GM12801 (cell line): ENCODE data around the gene KRT6B.

Experiments
- TF ChIP-seq, protein P1 (sequence below): IDR thresholded peaks from one replicate; pipeline ENCODE4 v1.5.1; 2011; ENCODE audit warnings: control low read depth; ENCODE audit not compliant: insufficient read length; ENCODE audit errors: extremely low read depth

KRT6B gene

DNA sequence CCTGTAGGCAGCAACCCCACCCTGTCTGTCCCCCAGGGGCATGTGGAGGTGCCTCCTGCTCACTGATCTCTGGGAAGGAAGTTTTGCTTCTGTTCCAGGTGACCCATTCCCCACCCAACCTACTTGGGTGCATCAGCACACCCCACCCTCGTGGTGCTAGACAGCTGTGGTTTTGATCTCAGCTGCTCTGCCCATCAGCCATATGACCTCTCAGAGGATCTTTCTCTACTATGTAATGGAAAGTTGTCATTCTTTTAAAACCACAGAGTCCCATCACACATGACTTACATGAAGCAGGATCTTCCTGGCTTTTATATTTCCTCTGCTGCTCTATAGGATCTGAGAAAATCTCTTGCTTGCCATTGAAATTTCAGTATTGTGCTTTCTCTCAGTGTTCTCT is 32.3 kb downstream of the KRT6B start:
- TF ChIP-seq, protein P1, sequence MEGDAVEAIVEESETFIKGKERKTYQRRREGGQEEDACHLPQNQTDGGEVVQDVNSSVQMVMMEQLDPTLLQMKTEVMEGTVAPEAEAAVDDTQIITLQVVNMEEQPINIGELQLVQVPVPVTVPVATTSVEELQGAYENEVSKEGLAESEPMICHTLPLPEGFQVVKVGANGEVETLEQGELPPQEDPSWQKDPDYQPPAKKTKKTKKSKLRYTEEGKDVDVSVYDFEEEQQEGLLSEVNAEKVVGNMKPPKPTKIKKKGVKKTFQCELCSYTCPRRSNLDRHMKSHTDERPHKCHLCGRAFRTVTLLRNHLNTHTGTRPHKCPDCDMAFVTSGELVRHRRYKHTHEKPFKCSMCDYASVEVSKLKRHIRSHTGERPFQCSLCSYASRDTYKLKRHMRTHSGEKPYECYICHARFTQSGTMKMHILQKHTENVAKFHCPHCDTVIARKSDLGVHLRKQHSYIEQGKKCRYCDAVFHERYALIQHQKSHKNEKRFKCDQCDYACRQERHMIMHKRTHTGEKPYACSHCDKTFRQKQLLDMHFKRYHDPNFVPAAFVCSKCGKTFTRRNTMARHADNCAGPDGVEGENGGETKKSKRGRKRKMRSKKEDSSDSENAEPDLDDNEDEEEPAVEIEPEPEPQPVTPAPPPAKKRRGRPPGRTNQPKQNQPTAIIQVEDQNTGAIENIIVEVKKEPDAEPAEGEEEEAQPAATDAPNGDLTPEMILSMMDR, result no peak

DNA sequence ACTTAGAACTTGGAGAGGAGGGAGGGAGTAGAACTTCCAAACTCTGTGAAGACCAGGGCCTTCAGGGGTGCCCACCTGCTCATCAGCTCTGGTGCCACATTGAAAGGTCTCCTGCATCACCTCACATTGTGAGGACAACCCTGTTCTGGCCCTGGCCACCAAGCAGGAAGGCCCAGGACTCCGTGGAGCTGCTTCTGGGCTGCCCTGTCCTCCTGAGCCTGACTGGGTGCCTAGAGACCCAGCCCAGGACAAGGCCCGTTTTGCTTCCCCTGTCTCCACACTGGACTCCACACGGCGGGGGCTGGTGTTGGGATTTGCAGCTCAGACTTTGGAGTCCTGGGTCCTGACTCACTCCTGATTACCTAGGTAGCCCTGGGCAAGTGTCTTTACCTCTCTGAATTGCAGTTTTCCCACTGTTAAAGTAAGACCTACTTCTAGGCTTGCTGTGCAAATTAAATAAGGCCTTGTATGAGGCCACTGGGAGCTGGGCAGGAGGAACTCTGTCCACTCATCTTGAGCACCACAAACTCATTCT is 33.3 kb downstream of the KRT6B start:
- TF ChIP-seq, protein P1, result no peak

DNA sequence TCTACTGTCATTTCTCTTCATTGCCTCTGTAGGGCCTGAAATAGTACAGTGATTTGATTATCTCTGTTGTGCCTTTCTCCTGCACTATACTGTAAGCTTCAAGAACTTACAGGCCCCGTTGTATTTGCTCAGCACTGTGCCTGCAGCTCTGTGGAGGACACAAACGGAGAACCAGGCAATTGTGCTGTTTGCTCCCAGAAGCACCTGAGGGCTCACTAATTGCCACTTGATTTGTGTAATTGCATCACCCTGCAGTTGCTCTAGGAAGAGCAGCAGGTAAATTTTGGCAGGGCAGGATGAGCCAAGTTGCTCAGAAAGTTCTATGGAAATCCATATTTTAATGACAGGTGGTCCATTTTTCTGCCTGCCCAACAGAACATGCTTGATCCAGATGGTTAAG is 34.2 kb downstream of the KRT6B start:
- TF ChIP-seq, protein P1, result no peak

DNA sequence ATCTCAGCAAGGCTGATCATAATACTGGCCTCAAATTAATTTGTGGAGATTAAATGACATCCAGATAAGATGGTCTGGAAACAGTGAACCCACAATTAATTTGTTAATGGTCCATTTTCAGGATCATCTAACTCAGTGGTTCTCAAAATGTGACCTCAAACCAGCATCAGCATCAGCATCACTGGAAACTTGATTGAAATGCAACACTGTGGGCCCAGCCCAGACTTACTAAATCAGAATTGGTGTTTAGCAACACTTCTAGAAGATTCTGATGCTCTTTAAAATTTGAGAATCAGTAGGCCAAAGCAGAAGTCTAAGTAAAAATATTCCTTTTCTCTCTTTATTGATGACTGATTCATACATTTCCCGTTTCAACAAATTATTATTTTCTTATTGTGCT is 35.2 kb downstream of the KRT6B start:
- TF ChIP-seq, protein P1, result no peak

DNA sequence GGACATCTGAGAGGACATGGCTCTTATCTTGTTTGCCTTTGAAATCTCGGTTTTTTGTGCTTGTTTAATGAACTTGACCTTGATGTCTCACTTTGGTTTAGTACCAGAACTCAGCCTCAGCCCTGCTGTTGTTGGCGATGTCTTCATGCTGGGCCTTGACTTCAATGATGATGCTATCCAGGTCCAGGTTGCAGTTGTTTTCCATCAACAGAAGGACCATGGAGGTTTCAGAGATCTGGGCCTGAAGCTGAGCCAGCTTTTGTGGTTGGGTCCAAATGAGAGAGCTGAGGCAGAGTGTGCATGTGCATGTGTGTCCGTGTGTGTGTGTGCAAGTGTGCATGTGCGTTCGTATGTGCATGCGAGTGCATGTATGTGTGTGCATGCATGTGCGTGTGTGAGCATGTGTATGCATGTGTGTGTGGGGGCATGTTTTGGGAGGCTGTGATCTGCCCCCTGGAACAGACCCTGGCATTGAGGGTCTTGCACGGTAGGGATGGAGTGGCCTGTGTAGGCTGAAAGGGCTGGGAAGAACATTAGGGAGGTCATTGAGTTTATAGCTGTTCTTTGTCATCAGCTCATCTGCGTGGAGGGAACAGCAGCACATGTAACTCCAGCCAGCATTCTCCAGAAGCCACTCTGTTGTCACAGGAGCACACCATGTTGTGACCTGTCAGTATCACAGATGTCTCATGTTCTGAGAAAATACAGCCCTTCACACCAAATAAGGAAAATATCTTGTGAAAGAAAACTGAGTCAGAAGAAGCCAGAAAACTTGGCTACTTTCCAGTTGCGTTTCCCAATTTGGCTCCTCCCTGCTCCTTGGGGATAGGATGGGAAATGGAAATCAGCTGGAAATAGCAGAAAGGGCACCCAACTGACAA is 35.8 kb downstream of the KRT6B start:
- TF ChIP-seq, protein P1, result no peak

DNA sequence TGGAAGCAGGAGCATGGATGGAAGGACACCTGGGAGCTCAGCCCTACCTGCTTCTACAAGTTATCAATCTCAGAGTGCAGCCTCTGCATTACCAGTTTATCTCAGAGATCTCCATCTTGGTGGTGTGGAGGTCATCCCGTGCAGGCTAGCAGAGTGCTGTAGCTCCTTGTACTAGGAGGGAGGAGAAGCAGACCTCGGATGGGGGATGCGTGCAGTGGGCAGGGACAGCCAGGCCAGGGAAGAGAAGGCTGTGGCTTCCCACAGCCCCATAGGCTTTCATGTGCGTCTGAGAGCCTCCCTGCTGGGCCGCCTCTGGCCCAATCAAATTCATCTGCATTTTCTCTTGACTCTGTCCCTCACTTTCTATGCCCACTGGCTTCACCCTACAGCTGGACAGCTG is 37.0 kb downstream of the KRT6B start:
- TF ChIP-seq, protein P1, result no peak

DNA sequence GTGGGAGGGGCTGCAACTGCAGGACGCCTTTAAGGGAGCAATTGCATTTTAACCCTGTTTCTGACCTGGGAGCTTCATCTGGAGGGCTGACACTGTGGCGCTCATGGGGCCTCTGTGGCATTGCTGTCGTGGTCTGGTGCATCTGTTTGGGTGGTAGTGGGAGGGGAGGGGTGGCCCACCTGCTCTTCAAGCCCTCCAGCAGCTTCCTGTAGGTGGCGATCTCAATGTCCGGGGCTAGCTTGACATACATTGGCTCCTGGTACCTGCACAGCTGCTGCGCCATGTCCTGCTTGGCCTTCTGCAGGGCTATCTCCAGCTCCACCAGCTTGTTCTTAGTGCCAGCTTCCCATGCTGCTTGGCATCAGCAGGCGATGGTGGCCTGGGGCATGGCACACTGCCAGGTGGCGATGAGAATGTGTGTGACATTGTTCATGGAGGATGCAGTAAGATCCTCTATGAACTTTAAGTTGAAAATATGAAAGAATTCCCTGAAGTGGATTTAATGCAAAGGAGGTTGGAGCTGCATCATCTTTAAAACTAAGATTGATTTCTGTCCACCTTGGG is 38.1 kb downstream of the KRT6B start:
- TF ChIP-seq, protein P1, result no peak
